PC-9 (cell line): Measurements from ENCODE around the gene PHACTR1.

ENCODE experiments used
- CTCF ChIP-seq: fragments of 200-600 bp; sonication (generic); conservative IDR thresholded peaks from 2 replicates; pipeline ENCODE4 v1.6.1; 2017; ENCODE audit warnings: mixed run types, antibody characterized with exemption, mild to moderate bottlenecking, moderate library complexity
- EZH2 ChIP-seq: fragments of 200-600 bp; sonication (generic); IDR thresholded peaks from 2 replicates; pipeline ENCODE4 v1.8.0; 2017; ENCODE audit warnings: antibody characterized with exemption, low read depth

DNA sequence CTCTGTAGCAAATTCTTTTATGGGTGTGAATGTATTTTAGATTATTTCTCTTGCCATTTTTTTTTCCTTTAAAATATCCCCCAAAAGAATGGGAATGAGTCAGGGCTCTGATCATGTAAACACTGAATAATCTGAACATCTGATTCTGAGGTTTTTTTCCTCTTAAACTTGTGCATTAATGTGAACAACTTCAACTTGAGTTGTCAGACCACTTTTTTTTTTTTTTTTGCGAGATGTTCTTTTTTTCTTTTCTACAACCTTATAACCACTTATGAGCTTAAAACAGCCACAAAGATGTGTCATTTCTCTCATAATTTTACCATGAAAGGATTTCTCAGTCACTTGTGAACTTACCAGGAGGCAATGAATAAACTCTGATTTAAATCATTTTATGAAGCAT, 526.5 kb downstream of the PHACTR1 start:
- TF ChIP-seq CTCF (no peak), EZH2 (no peak)
